ENCODE results near the gene NAALADL1.
A peak's percentile ranks its signal among the peaks of the same experiment; 100 is the strongest.

The NAALADL1 gene

DNA sequence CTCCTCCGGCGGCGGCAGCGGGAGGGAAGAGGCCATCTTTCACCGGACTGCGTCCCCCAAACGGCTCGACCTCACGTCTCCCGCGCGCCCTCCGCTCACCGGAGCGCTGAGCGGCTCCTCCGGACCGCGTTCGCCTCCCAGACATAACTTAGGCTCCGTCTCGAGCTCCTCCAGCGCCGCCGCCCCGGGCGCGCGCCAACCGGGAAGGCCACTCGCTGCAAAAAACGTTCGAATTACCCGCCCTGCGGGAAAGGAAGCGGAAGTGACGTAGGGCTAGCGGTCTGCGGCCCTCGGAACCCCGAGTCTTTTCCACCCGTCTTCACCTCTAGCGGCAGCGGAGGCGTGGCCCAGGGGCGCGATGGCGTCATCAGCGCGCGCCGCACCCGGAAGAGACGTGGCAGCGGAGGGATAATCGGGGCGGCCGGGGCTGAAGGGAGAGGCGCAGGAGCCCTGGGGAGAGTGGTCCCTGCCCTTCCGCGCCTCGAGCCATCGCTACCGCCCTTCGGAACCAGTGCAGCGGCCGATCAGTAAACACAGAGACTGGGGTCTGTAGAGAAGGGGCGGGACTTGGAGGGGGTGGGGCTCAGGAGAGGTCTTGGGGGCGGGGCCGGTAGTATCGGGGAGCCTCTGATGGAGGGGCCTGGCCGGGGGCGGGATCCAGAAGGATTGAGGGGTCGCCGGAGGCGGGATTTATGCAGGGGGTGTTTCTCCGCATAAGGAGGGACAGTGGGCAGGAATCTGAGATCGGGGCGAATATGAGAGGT is 25.7 kb upstream of the NAALADL1 start, which contains the start of the genes CDCA5 and ZFPL1:
CDCA5 (minus strand) TSS at position 207 of the 764 bp plus-strand sequence; CDS start at position 145, 62 bp downstream.
ZFPL1 (plus strand) TSS at position 389 of the 764 bp plus-strand sequence. CDS start 477 bp downstream, outside the sequence.
- peak; percentile 89 to 93 (median 90) for DNase-seq (ENCODE audit: low read depth in 3 of 3, low spot score in 1 of 3)

GRCh38 chr11:65083134-65083833 is 24.9 kb upstream of the NAALADL1 start:
- DNase-seq (ENCODE audit: low read depth in 3 of 3, low spot score in 1 of 3), result no peak

DNA sequence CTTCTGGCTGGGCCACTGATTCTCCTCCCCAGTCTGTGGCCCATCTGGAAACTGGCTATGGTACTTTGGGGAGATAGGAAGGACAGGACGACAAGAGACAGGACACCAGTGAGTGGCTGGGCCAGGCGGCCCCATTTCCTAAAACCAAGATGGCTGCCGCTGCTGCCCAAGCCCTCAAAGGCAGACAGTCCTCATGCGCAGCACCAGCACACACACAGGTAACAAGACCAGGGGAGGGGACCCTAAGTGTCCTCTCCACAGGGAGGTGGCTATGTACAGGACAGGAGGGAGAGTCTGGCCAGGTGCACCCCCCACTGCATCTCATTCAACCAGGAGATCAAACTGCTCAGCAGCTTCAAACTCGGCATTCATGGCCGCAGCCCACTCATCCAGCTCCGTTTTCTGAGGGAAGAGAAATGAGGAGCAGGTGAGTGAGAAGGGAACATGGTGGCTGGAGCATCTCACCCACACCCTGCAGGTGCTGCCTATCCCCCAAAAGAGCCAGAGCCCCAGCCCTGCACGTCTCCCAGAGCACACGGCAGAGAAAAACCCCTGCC is 20.5 kb upstream of the NAALADL1 start:
- no peak for DNase-seq (ENCODE audit: low read depth in 3 of 3, low spot score in 1 of 3)

DNA sequence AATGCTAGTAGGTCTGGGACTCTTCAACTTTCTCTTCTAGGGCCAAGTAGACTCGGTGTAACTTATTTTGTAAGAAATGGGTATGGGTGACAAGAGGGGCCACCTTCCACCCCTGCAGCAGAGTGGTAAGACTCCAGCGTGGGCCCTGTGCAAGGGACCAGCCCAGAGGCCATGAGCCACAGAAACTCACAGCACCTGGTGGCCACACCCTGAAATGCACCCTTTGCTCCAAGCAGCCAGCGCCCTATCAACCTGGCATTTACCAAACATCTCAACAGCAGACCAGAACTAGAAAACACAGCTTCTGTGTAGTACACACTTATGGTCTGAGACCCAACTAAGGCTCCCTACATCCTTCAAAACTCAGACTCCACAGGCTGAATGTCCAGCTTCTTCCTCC is 19.8 kb upstream of the NAALADL1 start:
- DNase-seq (ENCODE audit: low read depth in 3 of 3, low spot score in 1 of 3), result peak; percentile 29 to 59 (median 58)

GRCh38 chr11:65077451-65077850 is 19.1 kb upstream of the NAALADL1 start:
- DNase-seq (ENCODE audit: low read depth in 3 of 3, low spot score in 1 of 3), result no peak

- DNase-seq (ENCODE audit: low read depth in 3 of 3, low spot score in 1 of 3), result no peak
These were observed 14.2 kb upstream of the NAALADL1 start for GRCh38 chr11:65072631-65072966.

DNA sequence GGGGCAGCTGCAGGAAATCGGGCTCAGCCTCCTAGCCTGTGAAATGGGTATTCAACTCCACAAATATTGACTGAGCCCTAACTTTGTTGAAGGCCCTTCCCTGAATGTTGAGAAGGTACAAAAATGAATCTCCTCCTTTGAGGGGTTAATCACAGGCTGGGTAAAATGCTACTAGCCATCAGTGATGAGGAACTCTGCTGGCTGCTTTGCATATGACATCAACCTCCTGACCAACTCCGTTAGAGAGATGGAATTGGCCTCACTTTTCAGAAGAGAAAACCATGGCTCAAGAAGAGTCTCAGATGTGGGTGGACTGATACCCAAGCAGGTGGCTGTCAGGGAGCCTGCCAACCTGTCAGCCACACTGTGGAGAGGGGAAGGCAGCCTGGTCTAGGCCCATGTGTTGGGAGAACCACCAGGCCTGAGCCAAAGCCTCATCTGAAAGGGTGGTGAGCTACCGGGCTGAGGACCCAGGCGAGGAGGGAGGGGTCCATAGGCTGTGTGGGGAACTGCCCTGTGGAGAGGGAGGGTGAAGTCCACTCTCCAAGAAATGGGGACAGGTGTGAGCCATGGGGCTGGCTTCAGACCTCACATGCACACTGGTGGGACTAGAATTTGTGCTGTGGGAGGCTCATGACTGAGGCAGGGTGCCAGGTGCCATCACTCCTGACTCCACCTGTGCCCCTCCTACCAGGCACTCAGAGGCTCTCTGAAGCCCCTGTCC is 13.7 kb upstream of the NAALADL1 start:
- no peak for DNase-seq (ENCODE audit: low read depth in 3 of 3, low spot score in 1 of 3)

- DNase-seq (ENCODE audit: low read depth in 3 of 3, low spot score in 1 of 3), result no peak
These were observed 10.9 kb upstream of the NAALADL1 start for GRCh38 chr11:65069217-65069616.

- DNase-seq (ENCODE audit: low read depth in 3 of 3, low spot score in 1 of 3), result no peak
These were observed 9.1 kb upstream of the NAALADL1 start for GRCh38 chr11:65067446-65067845.

- DNase-seq (ENCODE audit: low read depth in 3 of 3, low spot score in 1 of 3), result no peak
These were observed 8.5 kb upstream of the NAALADL1 start for GRCh38 chr11:65066805-65067291.

- no peak for DNase-seq (ENCODE audit: low read depth in 3 of 3, low spot score in 1 of 3)
These were observed 8.0 kb upstream of the NAALADL1 start for GRCh38 chr11:65066315-65066714.

- DNase-seq (ENCODE audit: low read depth in 3 of 3, low spot score in 1 of 3), result no peak
These were observed 7.5 kb upstream of the NAALADL1 start for GRCh38 chr11:65065851-65066250.

DNA sequence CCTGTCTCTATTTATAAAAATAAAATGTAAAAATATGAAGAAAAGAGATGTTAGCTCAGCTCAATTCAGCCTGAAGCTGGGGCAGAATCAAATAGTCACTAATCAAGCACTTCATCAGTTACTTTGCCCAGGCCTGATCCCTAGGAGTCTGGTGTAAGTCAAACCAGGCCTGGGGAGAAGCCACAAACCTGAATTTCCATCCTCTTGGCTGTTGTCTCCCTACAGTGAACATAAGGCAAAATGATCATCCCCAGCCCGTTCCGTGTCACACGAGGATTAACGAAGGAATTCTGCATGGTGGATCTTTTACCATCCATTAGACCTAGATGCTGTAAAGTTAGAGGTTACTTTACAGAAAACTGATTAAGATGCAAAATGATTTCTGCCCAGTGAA is 6.5 kb upstream of the NAALADL1 start:
- DNase-seq (ENCODE audit: low read depth in 3 of 3, low spot score in 1 of 3), result no peak

- no peak for DNase-seq (ENCODE audit: low read depth in 3 of 3, low spot score in 1 of 3)
These were observed 5.2 kb upstream of the NAALADL1 start for GRCh38 chr11:65063532-65063931.

DNA sequence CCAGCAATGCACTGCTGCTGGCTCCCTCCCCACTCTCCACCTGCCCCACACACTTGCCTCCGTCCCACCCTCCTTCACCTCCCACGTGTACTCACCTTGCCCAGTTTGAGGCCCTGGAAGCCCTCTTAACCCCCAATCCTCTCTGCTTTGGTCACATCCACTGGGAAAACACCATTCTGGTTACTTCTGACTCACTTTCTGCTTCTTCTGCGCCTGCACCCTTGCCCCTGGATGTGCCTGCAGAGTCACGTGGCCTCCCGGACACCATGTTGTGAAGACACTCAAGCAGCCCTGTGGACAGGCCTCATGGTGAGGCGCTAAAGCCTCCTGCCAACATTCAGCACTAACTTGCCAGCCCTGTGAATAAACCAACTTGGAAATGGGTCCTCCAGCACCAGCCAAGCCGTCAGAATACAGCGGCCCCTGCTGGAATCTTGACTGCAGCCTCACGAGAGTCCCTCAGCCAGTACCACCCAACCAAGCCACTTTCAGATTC is 2.6 kb upstream of the NAALADL1 start:
- DNase-seq (ENCODE audit: low read depth in 3 of 3, low spot score in 1 of 3), result no peak

DNA sequence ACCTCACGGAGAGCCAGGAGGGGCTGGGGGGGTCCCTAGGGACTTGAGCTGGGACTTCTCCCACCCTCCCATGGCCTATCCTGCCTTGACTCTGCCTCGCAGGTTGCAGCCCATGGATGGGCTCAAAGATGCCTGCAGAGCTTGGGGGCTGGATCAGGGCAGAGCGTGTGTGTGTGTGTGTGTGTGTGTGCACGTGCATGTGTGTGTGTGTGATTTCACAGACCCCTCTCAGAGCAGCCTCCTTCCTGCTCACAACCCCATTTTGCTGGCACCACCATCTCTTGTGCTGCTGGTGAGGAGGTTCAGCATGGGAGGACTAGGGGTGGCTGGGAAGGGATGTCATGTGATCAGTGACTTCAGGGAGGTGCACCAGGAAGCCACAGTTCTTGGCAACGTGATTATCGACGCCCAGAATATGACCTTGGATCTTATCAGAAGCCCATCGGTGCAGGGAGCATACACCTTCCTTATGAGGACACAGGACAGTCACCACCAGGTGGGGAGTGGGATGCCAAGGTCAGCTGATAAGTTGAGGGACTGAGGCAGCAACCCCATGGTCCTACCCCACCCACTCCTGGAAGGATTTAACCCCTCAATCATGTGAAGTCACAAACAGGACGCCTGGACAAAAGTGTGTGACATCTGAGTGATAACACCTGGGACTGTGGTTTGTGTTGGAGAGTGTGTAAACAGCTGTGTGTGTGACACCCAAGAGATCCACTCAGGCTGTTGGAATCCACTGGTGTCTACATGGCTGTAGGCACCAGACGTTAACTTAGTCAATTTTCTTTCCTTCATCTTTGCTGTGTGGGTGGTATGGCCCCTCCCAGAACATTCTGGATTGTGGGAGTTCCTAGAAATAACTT is 1.8 kb upstream of the NAALADL1 start:
- DNase-seq (ENCODE audit: low read depth in 3 of 3, low spot score in 1 of 3), result no peak

- no peak for DNase-seq (ENCODE audit: low read depth in 3 of 3, low spot score in 1 of 3)
These were observed 1.2 kb upstream of the NAALADL1 start for GRCh38 chr11:65059523-65059922.

- DNase-seq (ENCODE audit: low read depth in 3 of 3, low spot score in 1 of 3), result no peak
These were observed 341 bp downstream of the NAALADL1 start for GRCh38 chr11:65058012-65058411.

GRCh38 chr11:65057526-65057925 is 827 bp downstream of the NAALADL1 start:
- DNase-seq (ENCODE audit: low read depth in 3 of 3, low spot score in 1 of 3), result no peak

DNA sequence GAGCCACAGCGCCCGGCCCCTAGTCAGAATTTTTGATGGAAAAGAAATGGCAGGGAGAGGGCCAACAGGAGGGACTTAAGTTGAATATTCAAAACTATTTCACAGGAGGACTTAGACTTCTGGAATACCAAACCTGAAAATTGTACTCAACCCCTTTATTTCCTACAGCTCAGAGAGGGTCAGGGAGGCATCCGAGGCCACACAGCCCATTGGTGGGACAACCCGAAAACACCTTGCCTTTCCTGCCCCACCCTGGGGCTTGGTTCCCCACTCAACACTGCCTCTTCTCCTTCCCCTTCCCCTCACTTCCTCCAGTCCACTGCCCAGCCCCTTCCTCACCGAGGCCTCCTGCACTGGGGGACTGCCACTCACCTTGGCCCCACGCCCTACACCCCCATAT is 1.4 kb downstream of the NAALADL1 start:
- no peak for DNase-seq (ENCODE audit: low read depth in 3 of 3, low spot score in 1 of 3)

All from stimulated activated CD4-positive, alpha-beta T cell treated with anti-CD3 and anti-CD28 coated beads, TNF-alpha, amount 100 ng/mL, for 1 hour (primary cell).